Memory B cell (primary cell): Measurements from ENCODE around the gene TP53BP1.

Source experiments
- ATAC-seq: fragments of 150-1000 bp; cut with Tn5 transposase; 2 replicates; pipeline ENCODE4 v1.10.0; 2021; ENCODE audit warnings: low read depth, mild to moderate bottlenecking, moderate library complexity
- DNase-seq, 2 donors: peaks; one replicate each; pipeline ENCODE4 v3.0.0; 2022; ENCODE audit warnings: low spot score in 2 of 2
- H3K27ac Mint-ChIP-seq: one replicate; pipeline ENCODE4 v1.8.0; 2022; ENCODE audit warnings: mild to moderate bottlenecking, moderate library complexity, mixed read lengths
- H3K27me3 Mint-ChIP-seq: one replicate; pipeline ENCODE4 v1.8.0; 2022; ENCODE audit warnings: mixed read lengths
- H3K36me3 Mint-ChIP-seq: one replicate; pipeline ENCODE4 v1.8.0; 2022; ENCODE audit warnings: mild to moderate bottlenecking, mixed read lengths
- H3K4me1 Mint-ChIP-seq: one replicate; pipeline ENCODE4 v1.8.0; 2022; ENCODE audit warnings: mixed read lengths
- H3K4me3 Mint-ChIP-seq: one replicate; pipeline ENCODE4 v1.8.0; 2022; ENCODE audit warnings: mild to moderate bottlenecking, moderate library complexity, mixed read lengths
- H3K9me3 Mint-ChIP-seq: one replicate; pipeline ENCODE4 v1.8.0; 2022; ENCODE audit warnings: mixed read lengths

Gene TP53BP1

DNA sequence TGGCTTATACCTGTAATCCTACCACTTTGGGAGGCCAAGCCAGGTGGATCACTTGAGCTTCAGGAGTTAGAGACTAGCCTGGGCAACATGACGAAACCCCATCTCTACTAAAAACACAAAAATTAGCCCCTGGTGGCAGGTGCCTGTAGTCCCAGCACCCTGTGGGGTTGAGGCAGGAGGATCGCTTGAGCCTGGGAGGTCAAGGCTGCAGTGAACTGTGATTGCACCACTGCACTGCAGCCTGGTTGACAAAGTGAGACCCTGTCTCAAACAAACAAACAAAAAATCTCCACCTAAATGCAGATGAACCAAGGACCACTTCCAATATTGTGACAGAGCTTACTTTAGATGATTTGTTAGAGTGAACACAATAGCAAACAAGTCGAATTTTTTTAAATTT lies 53.7 kb downstream of the TP53BP1 start:
- ATAC-seq, result no peak
- H3K27ac Mint-ChIP-seq, result peak overlapping the region; percentile 26
- no peaks in the 10 kb centered on the region for H3K27me3 Mint-ChIP-seq
- H3K9me3 Mint-ChIP-seq, result no peaks in the 10 kb centered on the region
- H3K36me3 Mint-ChIP-seq, result peaks cover 13% of the 10 kb centered on the region
- no peaks in the 10 kb centered on the region for H3K4me1 Mint-ChIP-seq
- no peak overlapping the region for H3K4me3 Mint-ChIP-seq
- DNase-seq, result no peak

DNA sequence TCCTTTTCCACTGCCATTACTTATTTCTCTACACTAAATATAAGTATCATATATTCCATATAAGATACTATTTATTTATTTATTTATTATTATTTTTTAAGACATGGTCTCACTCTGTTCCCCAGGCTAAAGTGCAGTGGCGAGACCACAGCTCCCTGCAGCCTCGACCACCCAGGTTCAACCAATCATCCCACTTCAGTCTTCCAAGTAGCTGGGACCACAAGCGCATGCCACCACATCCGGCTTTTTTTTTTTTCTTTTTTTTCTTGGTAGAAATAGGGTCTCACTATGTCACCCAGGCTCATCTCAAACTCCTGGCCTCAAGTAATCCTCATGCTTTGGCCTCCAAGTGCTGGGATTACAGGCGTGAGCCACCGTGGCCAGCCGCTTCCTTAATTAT lies 56.6 kb downstream of the TP53BP1 start:
- Mint-ChIP-seq H3K4me3 (no peak overlapping the region), H3K9me3 (no peaks in the 10 kb centered on the region), H3K27ac (no peak overlapping the region), H3K4me1 (no peaks in the 10 kb centered on the region), H3K36me3 (peaks cover 29% of the 10 kb centered on the region), H3K27me3 (no peaks in the 10 kb centered on the region)
- no peak for DNase-seq
- ATAC-seq, result no peak

DNA sequence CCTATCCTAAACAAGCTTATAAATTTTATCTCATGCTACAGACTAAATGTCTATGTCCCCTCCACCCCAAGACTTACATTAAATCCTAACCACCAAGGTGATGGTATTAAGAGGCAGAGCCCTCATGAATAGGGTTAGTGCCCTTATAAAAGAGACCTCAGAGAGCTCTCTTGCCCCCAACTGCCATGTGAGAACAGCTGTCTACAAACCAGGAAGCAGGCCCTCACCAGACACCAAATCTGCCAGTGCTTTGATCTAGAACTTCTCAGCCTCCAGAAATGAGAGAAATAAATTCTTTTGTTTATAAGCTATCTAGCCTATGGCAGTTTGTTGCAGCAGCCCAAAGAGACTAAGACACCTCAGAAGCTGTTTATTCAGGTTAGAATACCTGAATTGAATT lies 58.5 kb downstream of the TP53BP1 start:
- Mint-ChIP-seq H3K4me3 (no peak overlapping the region), H3K36me3 (peaks cover 28% of the 10 kb centered on the region), H3K27me3 (no peaks in the 10 kb centered on the region), H3K27ac (no peak overlapping the region), H3K9me3 (no peaks in the 10 kb centered on the region), H3K4me1 (peaks cover 5% of the 10 kb centered on the region)
- ATAC-seq (no peak), DNase-seq (no peak)

DNA sequence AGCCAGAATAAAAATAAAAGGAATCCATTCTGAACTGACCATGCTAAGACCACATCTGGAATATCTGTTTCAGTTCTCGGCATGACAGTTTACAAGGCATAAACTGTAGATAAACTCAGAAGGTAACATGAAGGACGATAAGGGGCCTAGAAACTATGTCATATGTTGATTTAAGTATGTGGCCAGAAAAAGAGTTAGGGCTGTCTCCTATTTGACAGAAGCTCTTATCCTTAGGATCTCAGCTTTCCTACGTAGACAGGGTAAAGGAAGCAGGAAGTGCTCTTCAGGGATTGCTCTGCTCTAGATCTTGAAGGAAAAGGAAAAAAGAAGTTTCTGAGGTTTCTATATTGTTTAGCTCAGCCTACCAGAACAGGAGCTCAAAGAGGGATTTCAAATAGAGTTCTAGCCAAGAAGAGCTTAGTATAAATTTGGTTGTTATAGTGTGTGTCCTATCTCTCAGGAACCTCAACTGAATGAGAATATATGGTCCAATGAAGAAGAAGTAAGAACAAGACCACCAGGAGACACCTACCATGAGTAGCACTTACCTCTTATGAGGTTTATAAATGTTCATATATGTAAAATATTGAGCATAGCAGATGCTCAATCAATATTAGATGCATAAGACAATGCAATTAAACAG lies 59.2 kb downstream of the TP53BP1 start:
- H3K27ac Mint-ChIP-seq, result no peak overlapping the region
- H3K36me3 Mint-ChIP-seq, result peaks cover 29% of the 10 kb centered on the region
- DNase-seq (no peak), ATAC-seq (no peak)
- peaks cover 5% of the 10 kb centered on the region for H3K4me1 Mint-ChIP-seq
- H3K9me3 Mint-ChIP-seq, result no peaks in the 10 kb centered on the region
- H3K4me3 Mint-ChIP-seq, result no peak overlapping the region
- no peaks in the 10 kb centered on the region for H3K27me3 Mint-ChIP-seq

DNA sequence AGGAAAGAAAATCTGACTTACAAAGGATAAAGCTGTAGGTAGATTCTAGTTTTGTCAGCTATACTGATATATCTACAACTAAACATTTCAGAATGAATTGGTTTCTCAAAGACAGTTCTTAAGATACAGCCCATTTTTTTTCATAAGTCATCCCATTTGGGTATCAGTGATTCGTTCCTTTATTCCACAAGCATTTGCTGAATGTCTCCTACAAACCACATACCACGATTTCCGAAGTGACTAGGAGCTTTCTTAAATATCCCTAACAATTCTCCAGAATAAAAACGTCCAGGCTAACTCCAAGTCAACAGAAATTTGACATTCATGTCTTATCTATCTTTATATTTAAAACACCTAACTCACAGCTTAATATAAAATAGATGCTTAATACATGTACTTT lies 59.8 kb downstream of the TP53BP1 start:
- no peak overlapping the region for H3K4me3 Mint-ChIP-seq
- no peak for ATAC-seq
- no peak for DNase-seq
- H3K36me3 Mint-ChIP-seq, result peaks cover 30% of the 10 kb centered on the region
- no peaks in the 10 kb centered on the region for H3K27me3 Mint-ChIP-seq
- H3K9me3 Mint-ChIP-seq, result no peaks in the 10 kb centered on the region
- peaks cover 5% of the 10 kb centered on the region for H3K4me1 Mint-ChIP-seq
- H3K27ac Mint-ChIP-seq, result no peak overlapping the region

DNA sequence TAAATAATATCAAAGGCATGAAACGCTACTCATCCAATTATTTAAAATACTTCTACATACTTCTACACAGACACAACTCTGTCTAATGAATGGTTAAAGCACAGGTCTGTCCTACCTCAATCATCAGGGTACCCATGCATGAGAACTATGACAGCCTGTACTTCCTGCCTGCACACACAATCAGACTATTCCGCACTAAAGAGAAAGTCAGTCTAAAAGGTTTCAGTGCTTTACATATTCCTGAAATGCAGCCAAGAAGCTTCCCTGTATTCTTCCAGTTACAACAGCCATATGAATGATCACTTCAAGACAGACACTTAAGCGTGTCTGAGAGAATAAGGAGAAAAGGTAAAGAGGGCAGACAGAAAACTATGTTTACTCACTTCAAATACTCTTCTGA lies 63.3 kb downstream of the TP53BP1 start:
- H3K9me3 Mint-ChIP-seq, result no peaks in the 10 kb centered on the region
- no peaks in the 10 kb centered on the region for H3K27me3 Mint-ChIP-seq
- H3K36me3 Mint-ChIP-seq, result peaks cover 36% of the 10 kb centered on the region
- H3K4me1 Mint-ChIP-seq, result peaks cover 5% of the 10 kb centered on the region
- H3K4me3 Mint-ChIP-seq, result no peak overlapping the region
- peak overlapping the region; percentile 62 for H3K27ac Mint-ChIP-seq
- DNase-seq, result no peak
- ATAC-seq, result no peak

DNA sequence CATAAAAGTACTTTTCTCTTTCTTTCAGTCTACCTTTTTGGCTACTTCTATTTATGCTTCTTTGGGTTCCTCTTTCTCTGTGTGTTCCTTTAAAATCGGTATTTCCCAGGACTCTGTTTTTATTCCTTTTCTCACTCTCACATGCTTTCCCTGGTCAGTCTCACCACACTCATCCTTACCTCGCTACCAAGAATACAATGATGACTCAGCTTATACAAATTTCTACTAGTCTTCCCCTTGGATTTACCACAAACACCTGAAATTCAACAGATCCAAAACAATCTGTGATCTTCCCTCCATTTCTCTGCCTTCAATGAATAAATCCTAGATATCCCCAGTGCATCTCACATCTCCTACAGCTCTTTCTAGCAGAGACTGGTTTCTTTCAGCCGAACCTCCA lies 69.2 kb downstream of the TP53BP1 start:
- H3K36me3 Mint-ChIP-seq, result peaks cover 37% of the 10 kb centered on the region
- H3K4me1 Mint-ChIP-seq, result peaks cover 5% of the 10 kb centered on the region
- H3K9me3 Mint-ChIP-seq, result no peaks in the 10 kb centered on the region
- peak overlapping the region; percentile 4 for H3K27ac Mint-ChIP-seq
- DNase-seq (no peak), ATAC-seq (no peak)
- no peak overlapping the region for H3K4me3 Mint-ChIP-seq
- no peaks in the 10 kb centered on the region for H3K27me3 Mint-ChIP-seq

DNA sequence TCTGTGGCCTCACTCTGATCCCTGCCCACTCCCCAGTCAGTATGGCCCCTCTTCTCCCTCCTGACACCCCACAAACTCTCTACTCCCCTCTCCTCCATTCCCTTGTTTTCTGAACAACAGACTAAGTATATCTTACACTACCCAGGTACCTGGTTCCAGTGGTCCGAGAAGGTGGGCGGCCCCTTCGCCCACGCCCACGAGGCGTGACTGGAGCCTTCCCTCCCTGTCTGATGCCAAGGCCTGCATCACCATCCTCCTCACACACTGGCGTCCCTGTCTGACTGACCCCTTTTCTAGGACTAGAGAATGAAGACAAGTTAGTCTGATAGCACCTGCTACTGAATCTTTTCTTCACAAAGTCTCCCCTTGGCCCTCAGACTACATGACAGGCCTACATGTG lies 72.1 kb downstream of the TP53BP1 start:
- no peak for ATAC-seq
- Mint-ChIP-seq H3K27me3 (no peaks in the 10 kb centered on the region), H3K9me3 (no peaks in the 10 kb centered on the region), H3K4me3 (no peak overlapping the region), H3K27ac (peak overlapping the region; percentile 12), H3K4me1 (peaks cover 5% of the 10 kb centered on the region), H3K36me3 (peaks cover 32% of the 10 kb centered on the region)
- no peak for DNase-seq

DNA sequence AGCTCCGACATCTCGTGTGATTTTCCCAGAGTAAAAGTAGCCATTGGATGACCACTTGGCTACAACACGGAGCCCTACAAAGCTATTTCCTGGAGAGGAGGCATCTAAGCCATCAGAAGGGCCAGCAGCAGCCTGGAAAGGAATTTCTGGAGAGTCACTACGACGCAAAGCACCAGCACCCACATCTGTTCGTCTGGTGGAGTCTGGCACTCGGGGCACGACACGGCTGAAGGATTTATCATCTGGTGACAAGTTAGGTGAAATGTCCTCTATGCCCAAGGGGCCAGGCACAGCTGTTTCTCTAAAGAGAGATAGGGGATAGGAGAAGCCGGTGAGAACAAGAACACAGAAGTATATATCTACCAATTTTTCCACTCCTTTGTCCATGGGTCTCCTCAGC lies 72.5 kb downstream of the TP53BP1 start:
- no peak overlapping the region for H3K27ac Mint-ChIP-seq
- DNase-seq, result no peak
- H3K4me3 Mint-ChIP-seq, result no peak overlapping the region
- H3K36me3 Mint-ChIP-seq, result peaks cover 34% of the 10 kb centered on the region
- no peaks in the 10 kb centered on the region for H3K9me3 Mint-ChIP-seq
- H3K27me3 Mint-ChIP-seq, result no peaks in the 10 kb centered on the region
- no peak for ATAC-seq
- peaks cover 5% of the 10 kb centered on the region for H3K4me1 Mint-ChIP-seq

DNA sequence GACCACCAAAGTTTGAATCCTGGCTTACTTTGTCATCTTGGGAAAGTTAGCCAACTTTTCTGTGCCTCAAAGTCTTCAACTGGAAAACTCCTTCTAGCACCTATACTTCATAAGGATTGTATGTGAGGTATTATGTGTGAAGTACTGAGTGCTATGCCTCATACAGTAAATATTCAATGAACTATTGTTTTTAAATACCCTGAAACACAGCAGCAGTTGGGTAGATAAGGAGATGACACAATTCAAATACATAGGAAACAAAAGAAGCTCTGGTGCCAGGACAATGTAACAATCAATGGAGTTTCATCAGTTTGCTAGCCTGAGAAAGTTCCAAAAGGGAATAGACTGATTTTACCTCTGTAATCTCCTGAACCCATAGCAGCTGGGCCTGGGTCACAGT lies 78.8 kb downstream of the TP53BP1 start:
- H3K4me3 Mint-ChIP-seq, result no peak overlapping the region
- no peaks in the 10 kb centered on the region for H3K27me3 Mint-ChIP-seq
- DNase-seq (no peak), ATAC-seq (no peak)
- peaks cover 29% of the 10 kb centered on the region for H3K36me3 Mint-ChIP-seq
- H3K9me3 Mint-ChIP-seq, result no peaks in the 10 kb centered on the region
- no peaks in the 10 kb centered on the region for H3K4me1 Mint-ChIP-seq
- H3K27ac Mint-ChIP-seq, result no peak overlapping the region

DNA sequence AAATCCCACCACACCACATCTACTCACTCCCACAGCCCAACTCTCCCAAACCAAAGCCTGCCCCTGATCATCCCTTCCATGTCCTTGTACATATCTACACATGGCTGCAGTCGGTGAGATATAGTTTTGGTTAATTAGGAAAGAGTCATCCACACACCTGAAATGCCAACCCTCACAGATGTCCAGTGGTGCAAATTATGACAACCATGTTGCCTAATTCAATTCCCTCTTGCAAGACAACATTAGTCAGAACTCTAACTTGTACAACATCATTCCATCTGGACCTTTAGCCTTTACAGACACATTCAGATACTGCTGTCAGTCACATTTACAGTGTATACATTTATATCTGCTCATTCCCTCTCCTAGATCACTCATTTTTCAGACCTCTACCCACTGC lies 80.9 kb downstream of the TP53BP1 start:
- Mint-ChIP-seq H3K9me3 (no peaks in the 10 kb centered on the region), H3K4me1 (no peaks in the 10 kb centered on the region), H3K36me3 (peaks cover 37% of the 10 kb centered on the region), H3K27ac (no peak overlapping the region), H3K4me3 (no peak overlapping the region), H3K27me3 (no peaks in the 10 kb centered on the region)
- DNase-seq (no peak), ATAC-seq (no peak)

DNA sequence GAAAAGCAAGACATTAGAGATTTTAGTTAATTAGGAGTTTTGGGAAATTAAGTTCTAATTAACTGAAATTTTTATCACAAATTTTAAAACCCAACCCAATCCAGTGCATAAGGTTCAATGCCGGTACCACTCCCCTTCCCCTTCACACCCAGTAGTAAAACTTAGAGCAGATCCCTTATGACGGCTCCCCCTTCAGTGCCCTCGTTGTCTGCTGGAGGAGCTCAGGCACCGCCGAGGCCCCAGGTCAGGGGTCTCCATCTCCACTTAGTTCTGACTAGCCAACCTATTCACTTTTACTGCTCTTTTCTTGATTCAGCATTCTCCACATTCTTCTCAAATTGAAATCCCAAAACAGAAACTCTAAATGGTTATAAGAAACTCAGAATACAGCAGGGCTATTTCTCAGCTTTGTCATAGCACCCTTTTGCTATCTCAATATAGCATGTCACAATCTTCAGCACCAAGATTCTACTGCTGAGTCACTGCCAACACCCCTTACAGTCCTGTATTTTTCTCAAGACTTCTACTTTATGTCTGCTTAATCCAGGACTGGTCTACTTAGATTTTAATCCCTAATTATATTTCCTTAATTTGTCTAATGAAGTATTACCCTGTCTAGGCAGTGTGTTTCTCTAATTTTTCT lies 82.3 kb downstream of the TP53BP1 start:
- H3K27ac Mint-ChIP-seq, result peak overlapping the region; percentile 71
- no peaks in the 10 kb centered on the region for H3K9me3 Mint-ChIP-seq
- peaks cover 41% of the 10 kb centered on the region for H3K36me3 Mint-ChIP-seq
- ATAC-seq, result no peak
- no peaks in the 10 kb centered on the region for H3K27me3 Mint-ChIP-seq
- no peak overlapping the region for H3K4me3 Mint-ChIP-seq
- no peak for DNase-seq
- H3K4me1 Mint-ChIP-seq, result no peaks in the 10 kb centered on the region

DNA sequence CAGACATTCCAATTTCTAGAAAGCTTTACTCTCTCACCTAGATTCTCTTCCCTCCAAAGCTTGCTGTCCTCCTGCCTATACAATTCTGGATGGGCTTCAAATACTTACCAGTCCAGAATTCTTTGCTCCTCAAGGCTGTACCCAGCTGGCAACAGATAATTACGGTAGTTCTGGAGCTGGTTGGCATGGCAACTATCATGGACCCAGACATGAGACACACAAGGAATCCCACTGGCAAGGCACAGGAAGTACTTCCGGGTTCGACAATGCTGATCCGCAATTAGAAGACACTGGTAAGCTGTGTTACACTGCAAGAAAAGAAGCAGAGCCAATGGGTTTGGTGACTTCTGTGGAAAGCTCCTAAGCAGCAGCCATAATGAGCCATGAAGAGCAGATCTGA lies 84.2 kb downstream of the TP53BP1 start:
- ATAC-seq (no peak), DNase-seq (no peak)

DNA sequence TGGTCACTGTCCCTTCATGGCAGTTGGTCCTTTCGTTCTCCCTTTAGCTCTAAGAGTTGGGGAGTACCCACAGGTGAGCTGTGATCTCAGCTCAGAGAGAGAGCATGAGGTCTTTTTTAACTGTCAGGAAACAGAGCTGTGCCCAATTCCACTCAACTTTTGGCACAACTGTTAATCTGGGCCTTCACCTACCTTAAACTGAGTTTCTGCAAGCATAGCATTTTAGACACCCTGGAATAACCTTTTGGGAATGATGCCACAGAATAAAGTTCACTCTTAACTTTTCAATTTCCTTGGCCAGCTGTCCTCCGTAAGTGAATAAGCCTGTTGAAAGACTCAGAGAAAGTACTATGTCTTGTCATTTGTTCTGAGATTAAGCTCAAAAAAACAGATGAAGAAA lies 86.1 kb downstream of the TP53BP1 start:
- H3K4me3 Mint-ChIP-seq, result no peak overlapping the region
- H3K27ac Mint-ChIP-seq, result no peak overlapping the region
- DNase-seq (no peak), ATAC-seq (no peak)
- peaks cover 44% of the 10 kb centered on the region for H3K36me3 Mint-ChIP-seq
- H3K4me1 Mint-ChIP-seq, result no peaks in the 10 kb centered on the region
- H3K9me3 Mint-ChIP-seq, result no peaks in the 10 kb centered on the region
- H3K27me3 Mint-ChIP-seq, result no peaks in the 10 kb centered on the region

More for the DNA sequence above, 84.2 kb downstream of the TP53BP1 start:
- Mint-ChIP-seq H3K27ac (peak overlapping the region; percentile 37), H3K27me3 (no peaks in the 10 kb centered on the region), H3K9me3 (no peaks in the 10 kb centered on the region), H3K36me3 (peaks cover 41% of the 10 kb centered on the region), H3K4me1 (no peaks in the 10 kb centered on the region), H3K4me3 (no peak overlapping the region)

DNA sequence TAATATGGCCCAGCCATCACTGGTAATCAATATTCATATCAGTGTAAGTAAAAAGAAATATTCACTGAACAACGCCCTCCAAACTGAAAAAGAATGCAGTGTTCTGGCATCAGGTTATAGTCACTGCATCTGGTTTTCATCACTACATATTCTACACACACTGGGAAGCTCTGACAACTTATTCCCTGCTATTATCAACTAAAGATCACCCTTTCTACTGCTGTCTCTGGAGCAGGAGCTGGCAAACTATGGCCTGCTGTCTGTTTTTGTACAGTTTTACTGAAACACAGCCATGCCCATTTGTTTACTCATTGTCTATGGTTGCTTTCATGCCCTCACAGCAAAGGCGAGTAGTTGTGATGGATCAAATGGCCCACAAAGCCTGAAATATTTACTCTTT lies 86.8 kb downstream of the TP53BP1 start:
- Mint-ChIP-seq H3K4me3 (no peak overlapping the region), H3K9me3 (no peaks in the 10 kb centered on the region), H3K36me3 (peaks cover 50% of the 10 kb centered on the region), H3K4me1 (no peaks in the 10 kb centered on the region), H3K27me3 (no peaks in the 10 kb centered on the region), H3K27ac (no peak overlapping the region)
- DNase-seq (no peak), ATAC-seq (no peak)
